ENCODE measurements around the gene MMEL1.

MMEL1 gene

GRCh38 chr1:2595812-2596529, 36.8 kb downstream of the MMEL1 start:
- no peak for DNase-seq (ENCODE audit: low read depth)
- TF ChIP-seq CTCF (conservative IDR thresholded peaks at IDR 0.05; ENCODE audit: control insufficient read depth, insufficient read depth, low read depth, low read length): no peak
- H3K4me3 ChIP-seq (ENCODE audit: control insufficient read depth, low read depth, low read length): no peak overlapping the region

GRCh38 chr1:2595261-2595811, 37.5 kb downstream of the MMEL1 start:
- TF ChIP-seq CTCF (conservative IDR thresholded peaks at IDR 0.05; ENCODE audit: control insufficient read depth, insufficient read depth, low read depth, low read length): no peak
- DNase-seq (ENCODE audit: low read depth): no peak
- no peak overlapping the region for H3K4me3 ChIP-seq (ENCODE audit: control insufficient read depth, low read depth, low read length)

GRCh38 chr1:2594641-2595131, 38.1 kb downstream of the MMEL1 start:
- TF ChIP-seq CTCF (conservative IDR thresholded peaks at IDR 0.05; ENCODE audit: control insufficient read depth, insufficient read depth, low read depth, low read length): no peak
- H3K4me3 ChIP-seq (ENCODE audit: control insufficient read depth, low read depth, low read length): no peak overlapping the region
- DNase-seq (ENCODE audit: low read depth): no peak

GRCh38 chr1:2594001-2594640, 38.7 kb downstream of the MMEL1 start:
- H3K4me3 ChIP-seq (ENCODE audit: control insufficient read depth, low read depth, low read length): no peak overlapping the region
- no peak for TF ChIP-seq CTCF (conservative IDR thresholded peaks at IDR 0.05; ENCODE audit: control insufficient read depth, insufficient read depth, low read depth, low read length)
- no peak for DNase-seq (ENCODE audit: low read depth)

DNA sequence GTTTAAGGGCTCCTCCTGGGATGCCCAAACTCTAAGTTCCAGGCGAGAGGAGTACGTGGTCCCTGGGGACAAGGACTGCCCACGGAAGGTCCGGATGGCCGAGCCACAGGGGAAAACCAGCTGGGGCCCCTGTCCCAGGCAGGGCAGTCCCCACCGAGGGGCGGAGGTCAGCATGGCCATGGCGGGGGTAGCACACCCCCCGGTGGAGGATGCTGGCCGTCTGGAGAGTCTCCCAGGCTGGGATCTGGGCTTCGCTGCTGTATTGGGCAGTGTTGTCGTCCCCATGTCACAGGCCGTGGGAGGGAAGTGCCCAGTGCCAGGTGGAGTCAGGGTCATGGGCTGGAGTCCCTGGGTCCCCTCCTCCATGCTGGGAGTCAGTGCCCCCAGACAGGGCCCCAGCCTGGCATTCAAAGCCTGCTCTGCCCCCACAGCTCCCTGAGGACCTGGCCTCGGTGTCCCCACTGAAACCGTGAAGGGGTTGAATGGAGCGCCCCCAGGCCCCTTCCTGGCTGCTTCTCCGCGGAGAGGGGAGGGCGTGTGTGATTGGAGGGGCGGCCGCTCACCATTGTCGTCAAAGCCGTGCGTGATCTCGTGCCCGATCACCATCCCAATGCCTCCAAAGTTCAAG, 39.5 kb downstream of the MMEL1 start:
- no peak overlapping the region for H3K4me3 ChIP-seq (ENCODE audit: control insufficient read depth, low read depth, low read length)
- DNase-seq (ENCODE audit: low read depth): no peak
- no peak for TF ChIP-seq CTCF (conservative IDR thresholded peaks at IDR 0.05; ENCODE audit: control insufficient read depth, insufficient read depth, low read depth, low read length)

DNA sequence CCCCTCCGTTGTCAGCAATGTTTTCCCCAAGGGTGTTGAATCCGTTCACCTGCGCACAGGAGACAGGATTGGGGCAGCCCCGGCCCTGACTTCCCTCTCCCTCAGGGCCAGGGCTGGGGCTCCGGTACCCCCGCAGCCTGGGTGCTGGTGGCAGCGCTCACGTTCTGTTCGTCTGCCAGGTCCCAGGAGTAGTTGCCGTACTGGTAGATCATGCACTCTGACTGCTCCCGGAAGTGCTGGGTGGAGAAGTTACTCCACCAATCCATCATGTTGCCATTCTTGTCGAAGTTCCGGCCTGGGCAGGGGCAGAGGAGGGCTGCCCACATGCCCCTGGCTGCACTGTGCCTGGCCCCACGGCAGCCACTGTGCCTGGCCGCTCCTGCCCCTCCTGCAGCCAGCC, 40.1 kb downstream of the MMEL1 start:
- no peak for TF ChIP-seq CTCF (conservative IDR thresholded peaks at IDR 0.05; ENCODE audit: control insufficient read depth, insufficient read depth, low read depth, low read length)
- no peak overlapping the region for H3K4me3 ChIP-seq (ENCODE audit: control insufficient read depth, low read depth, low read length)
- DNase-seq (ENCODE audit: low read depth): no peak
